ENCODE data around the gene ZNF385D. TPM values are rescaled to one million over a fixed set of nuclear protein-coding genes. Genes with fewer than 3 reads are reported as not detected.

Gene ZNF385D
- total RNA-seq, 1 experiment from 2014 or later = not detected

GRCh38 chr3:21433751-21434150 is 317.3 kb downstream of the ZNF385D start:
- Mint-ChIP-seq H3K36me3 (ENCODE audit: insufficient read depth, unreplicated experiment) (no peaks in the 10 kb centered on the region), H3K27ac (ENCODE audit: unreplicated experiment) (no peak overlapping the region), H3K27me3 (ENCODE audit: unreplicated experiment) (no peaks in the 10 kb centered on the region), H3K9me3 (ENCODE audit: low read depth, unreplicated experiment) (no peaks in the 10 kb centered on the region), H3K4me3 (ENCODE audit: low read depth, unreplicated experiment) (no peak overlapping the region), H3K4me1 (ENCODE audit: low read depth, unreplicated experiment) (peaks cover 39% of the 10 kb centered on the region)
- no peak for TF ChIP-seq CTCF (IDR thresholded peaks at IDR 0.05; ENCODE audit: unreplicated experiment)
- BruUV-seq (replicated peaks) = no TSS peak
- intact Hi-C loops (cut with micrococcal nuclease; ENCODE audit: unreplicated experiment) = no loop called here
- CTCF ChIA-PET = no interaction called here
- DNase-seq = no peak

GRCh38 chr3:21426920-21427319 is 324.1 kb downstream of the ZNF385D start:
- Mint-ChIP-seq H3K36me3 (ENCODE audit: insufficient read depth, unreplicated experiment) (no peaks in the 10 kb centered on the region), H3K9me3 (ENCODE audit: low read depth, unreplicated experiment) (no peaks in the 10 kb centered on the region), H3K27ac (ENCODE audit: unreplicated experiment) (no peak overlapping the region), H3K4me1 (ENCODE audit: low read depth, unreplicated experiment) (no peaks in the 10 kb centered on the region), H3K27me3 (ENCODE audit: unreplicated experiment) (no peaks in the 10 kb centered on the region), H3K4me3 (ENCODE audit: low read depth, unreplicated experiment) (no peak overlapping the region)
- intact Hi-C loops (cut with micrococcal nuclease; ENCODE audit: unreplicated experiment) = no loop called here
- DNase-seq = no peak
- CTCF ChIA-PET = no interaction called here
- TF ChIP-seq CTCF (IDR thresholded peaks at IDR 0.05; ENCODE audit: unreplicated experiment) = no peak
- no TSS peak for BruUV-seq (replicated peaks)

- Mint-ChIP-seq H3K36me3 (ENCODE audit: insufficient read depth, unreplicated experiment) (no peaks in the 10 kb centered on the region), H3K4me3 (ENCODE audit: low read depth, unreplicated experiment) (no peak overlapping the region), H3K27me3 (ENCODE audit: unreplicated experiment) (no peaks in the 10 kb centered on the region), H3K4me1 (ENCODE audit: low read depth, unreplicated experiment) (no peaks in the 10 kb centered on the region), H3K27ac (ENCODE audit: unreplicated experiment) (no peak overlapping the region), H3K9me3 (ENCODE audit: low read depth, unreplicated experiment) (no peaks in the 10 kb centered on the region)
- no TSS peak for BruUV-seq (replicated peaks)
- CTCF ChIA-PET = interaction anchor here (0.6 kb wide), 1 partner anchor 412 kb away, joined by 5 read pairs; no protein-coding TSS in a partner anchor
- intact Hi-C loops (cut with micrococcal nuclease; ENCODE audit: unreplicated experiment) = no loop called here
- DNase-seq = no peak
- no peak for TF ChIP-seq CTCF (IDR thresholded peaks at IDR 0.05; ENCODE audit: unreplicated experiment)
Observed at GRCh38 chr3:21425715-21426114, 325.3 kb downstream of the ZNF385D start.

- Mint-ChIP-seq H3K27me3 (ENCODE audit: unreplicated experiment) (no peaks in the 10 kb centered on the region), H3K9me3 (ENCODE audit: low read depth, unreplicated experiment) (no peaks in the 10 kb centered on the region), H3K36me3 (ENCODE audit: insufficient read depth, unreplicated experiment) (no peaks in the 10 kb centered on the region), H3K27ac (ENCODE audit: unreplicated experiment) (no peak overlapping the region), H3K4me1 (ENCODE audit: low read depth, unreplicated experiment) (no peaks in the 10 kb centered on the region), H3K4me3 (ENCODE audit: low read depth, unreplicated experiment) (no peak overlapping the region)
- BruUV-seq (replicated peaks) = no TSS peak
- DNase-seq = no peak
- CTCF ChIA-PET = no interaction called here
- intact Hi-C loops (cut with micrococcal nuclease; ENCODE audit: unreplicated experiment) = no loop called here
- no peak for TF ChIP-seq CTCF (IDR thresholded peaks at IDR 0.05; ENCODE audit: unreplicated experiment)
Observed at GRCh38 chr3:21421096-21421495, 329.9 kb downstream of the ZNF385D start.
